GM18858 (cell line): ENCODE data around the gene ANKRD33B.
"Not testable (repeated sequence)": the region's sequence is repeated elsewhere in the genome, so short reads cannot be mapped to it uniquely, and the experiment has no call there.

ENCODE experiments used
- ATAC-seq: cut with Tn5 transposase; IDR thresholded peaks from one replicate; pipeline ENCODE4 v1.9.1; 2021; ENCODE audit not compliant: unreplicated experiment

ANKRD33B gene

GRCh38 chr5:10536931-10537579 lies 26.8 kb upstream of the ANKRD33B start:
- peak; percentile 40 for ATAC-seq

DNA sequence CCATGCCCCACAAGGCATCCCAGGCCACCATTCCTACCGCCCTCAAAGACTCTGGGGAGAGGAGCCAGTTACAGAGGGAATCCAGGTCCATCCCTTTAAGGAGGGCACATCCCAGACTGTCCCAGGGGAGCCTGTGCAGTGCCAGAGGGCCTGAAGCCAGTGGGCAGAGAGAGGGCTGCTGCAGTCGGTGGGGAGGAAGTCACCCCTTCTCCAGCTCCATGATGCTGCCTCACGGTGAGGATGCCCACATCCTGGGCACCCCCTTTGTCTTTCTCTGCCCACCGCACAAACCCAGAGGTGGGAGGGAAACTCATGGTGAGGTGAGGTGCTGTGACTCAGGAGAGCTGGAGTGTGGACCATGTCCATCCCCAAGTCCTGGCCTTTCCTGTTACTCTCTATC lies 26.2 kb upstream of the ANKRD33B start:
- ATAC-seq, result no peak

DNA sequence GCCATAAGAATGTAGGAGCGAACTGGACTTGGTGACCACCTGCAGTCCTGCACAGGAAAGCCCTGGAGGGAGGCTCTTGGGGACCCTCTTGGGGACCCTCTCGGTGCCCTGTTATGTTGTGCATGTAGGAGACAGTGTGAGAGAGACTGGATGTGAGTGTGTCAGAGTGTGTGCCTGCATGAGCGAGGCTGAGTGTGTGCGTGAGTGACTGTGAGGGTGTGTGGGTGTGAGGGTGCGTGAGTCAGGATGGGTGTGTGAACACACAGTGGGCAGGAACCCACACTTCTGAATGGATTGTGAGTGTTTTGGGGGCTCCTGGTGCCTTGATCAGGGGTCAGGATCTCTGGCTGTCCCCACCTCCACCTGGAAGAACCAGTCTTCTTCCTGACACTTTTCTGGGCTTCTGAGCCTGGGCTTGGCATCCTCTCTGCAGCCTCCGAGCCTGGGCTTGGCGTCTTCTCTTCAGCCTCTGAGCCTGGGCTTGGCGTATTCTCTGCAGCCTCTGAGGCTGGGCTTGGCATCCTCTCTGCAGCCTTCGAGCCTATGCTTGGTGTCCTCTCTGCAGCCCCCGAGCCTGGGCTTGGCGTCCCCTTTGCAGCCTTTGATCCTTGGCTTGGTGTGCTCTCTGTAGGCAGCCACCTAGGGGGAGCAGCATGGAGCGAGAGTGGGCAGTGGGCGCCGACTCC lies 25.6 kb upstream of the ANKRD33B start:
- no peak for ATAC-seq

GRCh38 chr5:10538789-10539686 lies 24.8 kb upstream of the ANKRD33B start:
- ATAC-seq, result no peak

DNA sequence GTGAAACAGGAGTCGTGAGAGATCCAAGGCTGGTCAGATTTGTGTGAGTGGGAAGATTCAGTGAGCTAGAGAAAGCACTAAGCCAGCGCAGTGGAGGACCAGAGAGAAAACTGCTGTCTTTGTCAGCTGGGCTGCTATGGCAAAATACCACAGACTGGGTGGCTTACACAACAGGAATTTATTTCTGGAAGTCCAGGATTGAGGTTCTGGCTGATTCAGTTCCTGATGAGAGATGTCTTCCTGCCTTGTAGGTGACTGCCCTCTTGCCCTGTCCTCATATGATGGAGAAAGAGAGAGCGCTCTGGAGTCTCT lies 24.2 kb upstream of the ANKRD33B start:
- ATAC-seq, result no peak

GRCh38 chr5:10540036-10540544 lies 23.8 kb upstream of the ANKRD33B start:
- no peak for ATAC-seq

- ATAC-seq, result no peak
These were observed 22.8 kb upstream of the ANKRD33B start for GRCh38 chr5:10540951-10541646.

DNA sequence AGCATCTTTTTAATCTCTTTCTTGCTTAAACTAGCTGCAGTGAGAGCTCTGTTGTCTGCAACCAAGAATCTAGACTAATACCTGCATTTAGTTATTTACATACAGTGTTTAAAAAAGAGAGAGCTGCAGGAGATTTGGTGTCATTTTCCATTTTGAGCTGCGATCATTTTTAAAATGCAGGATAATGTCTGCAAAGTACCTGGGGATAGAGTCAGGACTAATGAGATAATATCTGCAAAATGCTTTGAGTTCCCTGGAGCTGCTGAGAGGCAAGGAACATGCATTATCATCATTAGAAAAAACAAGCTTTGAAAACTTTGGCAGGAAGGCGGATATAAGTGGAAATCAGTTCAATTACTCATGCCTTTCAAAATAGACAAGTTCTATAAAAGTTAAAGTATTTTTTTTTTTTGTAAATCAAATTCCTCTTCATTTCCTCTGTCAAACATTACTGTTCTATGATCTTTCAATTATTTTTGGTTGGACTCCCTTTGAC lies 21.8 kb upstream of the ANKRD33B start:
- no peak for ATAC-seq

DNA sequence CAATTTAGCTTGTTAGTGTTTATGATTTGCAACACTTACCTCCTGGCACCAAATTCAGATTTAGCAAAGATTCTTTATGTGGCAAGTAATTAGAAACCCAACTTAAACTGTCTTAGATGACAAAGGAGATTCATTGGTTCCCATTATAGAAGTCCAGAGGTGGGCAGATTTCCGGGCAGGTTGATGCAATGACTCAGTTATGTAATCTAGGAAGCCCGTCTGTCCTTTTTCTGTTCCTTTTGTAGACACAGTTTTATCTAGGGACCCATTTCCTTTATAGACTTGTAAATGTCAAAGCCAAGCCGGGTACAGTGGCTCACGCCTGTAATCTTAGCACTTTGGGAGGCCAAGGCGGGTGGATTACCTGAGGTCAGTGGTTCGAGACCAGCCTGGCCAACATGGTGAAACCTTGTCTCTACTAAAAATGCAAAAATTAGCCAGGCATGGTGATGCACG lies 20.3 kb upstream of the ANKRD33B start:
- no peak for ATAC-seq

DNA sequence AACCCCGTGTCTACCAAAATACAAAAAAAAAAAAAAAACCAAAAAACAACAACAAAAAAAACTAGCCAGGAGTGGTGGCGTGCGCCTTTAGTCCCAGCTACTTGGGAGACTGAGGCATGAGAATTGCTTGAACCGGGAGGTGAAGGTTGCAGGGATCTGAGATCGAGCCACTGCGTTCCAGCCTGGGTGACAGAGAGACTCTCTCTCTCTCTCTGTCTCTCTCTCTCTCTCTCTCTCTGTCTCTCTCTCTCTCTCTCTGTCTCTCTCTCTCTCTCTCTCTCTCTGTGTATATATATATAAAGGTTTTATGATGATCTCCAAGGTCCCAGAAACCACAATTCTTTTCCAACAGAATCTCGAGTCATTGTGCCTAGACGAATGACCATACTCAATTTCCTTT lies 18.8 kb upstream of the ANKRD33B start:
- ATAC-seq, result no peak

DNA sequence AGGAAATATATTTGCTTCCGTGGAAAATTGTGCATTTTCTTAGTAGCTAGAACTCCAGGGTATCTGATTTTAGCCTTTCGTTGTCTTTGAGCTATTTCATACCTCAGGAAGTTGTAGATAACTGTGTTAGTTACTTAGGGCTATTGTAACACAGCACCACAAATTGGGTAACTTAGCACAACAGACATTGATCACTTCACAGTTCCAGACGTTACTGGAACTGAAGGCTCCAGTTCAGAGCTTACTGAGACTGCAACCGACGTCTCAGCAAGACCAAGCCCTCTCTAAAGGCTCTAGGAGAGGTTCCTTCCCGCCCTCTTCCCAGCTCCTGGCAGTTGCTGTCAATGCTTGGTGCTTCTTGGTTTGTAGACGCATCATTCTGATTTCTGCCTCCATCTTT lies 17.7 kb upstream of the ANKRD33B start:
- ATAC-seq, result no peak

- no peak for ATAC-seq
These were observed 15.3 kb upstream of the ANKRD33B start for GRCh38 chr5:10548418-10549122.

DNA sequence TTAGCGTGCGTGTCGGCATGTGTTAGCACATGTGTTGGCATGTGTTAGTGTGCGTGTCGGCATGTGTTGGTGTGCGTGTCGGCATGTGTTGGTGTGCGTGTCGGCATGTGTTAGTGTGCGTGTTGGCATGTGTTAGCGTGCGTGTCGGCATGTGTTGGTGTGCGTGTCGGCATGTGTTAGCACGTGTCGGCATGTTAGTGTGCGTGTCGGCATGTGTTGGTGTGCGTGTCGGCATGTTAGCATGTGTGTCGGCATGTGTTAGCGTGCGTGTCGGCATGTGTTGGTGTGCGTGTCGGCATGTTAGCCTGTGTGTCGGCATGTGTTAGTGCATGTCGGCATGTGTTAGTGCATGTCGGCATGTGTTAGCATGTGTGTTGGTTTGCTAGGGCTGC lies 14.8 kb upstream of the ANKRD33B start:
- ATAC-seq, result not testable (repeated sequence)

DNA sequence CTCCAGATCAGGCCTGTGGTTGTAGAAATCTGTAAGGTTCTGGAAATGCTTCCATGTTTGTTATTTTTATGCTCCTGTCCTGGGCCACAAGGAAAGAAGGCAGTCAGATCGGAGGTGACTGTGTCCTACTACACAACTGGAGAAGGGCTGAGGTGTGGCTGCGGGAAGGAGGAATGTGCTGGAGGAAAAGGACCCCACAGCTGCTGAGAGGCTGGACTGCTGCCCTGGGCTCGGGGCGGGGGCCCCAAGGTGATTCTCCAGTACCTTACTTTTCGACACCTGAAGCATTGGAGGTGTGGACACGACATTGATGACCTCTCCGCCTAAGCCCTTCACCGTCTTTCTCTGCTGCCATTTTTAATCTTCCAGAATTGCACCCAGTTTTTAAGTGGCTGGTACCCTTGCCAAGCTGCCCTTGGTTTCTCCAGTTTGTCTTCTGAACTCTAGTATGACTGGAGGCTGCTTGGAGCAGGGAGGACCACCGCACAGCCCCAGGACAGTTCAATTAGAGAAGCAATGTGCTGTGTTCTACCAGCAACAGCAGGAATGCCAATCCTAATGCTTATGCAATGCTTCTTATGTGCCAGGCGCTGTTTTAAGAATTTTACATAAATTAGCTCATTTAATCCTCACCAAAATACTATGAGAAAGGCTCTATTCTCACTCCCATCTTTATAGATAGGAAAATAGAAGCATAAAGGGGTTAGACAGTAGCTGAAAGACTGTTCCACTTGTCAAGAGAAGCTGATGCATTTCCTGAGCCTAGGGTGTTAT lies 13.5 kb upstream of the ANKRD33B start:
- ATAC-seq, result no peak

DNA sequence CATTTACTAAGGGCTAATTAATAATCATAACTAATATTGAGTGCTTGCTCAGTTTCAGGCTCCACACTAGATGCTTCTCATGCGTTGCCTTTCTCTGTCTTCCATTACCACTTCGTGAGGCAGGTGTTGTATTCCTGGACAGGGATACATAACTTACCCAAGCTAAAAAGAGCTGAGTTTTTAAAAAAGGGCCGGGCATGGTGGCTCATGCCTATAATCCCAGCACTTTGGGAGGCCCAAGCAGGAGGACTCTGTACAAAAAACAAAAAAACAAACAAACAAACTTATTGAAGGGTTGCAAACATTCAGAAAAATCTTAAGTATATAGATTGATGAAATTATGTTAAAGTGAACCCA lies 12.1 kb upstream of the ANKRD33B start:
- no peak for ATAC-seq

DNA sequence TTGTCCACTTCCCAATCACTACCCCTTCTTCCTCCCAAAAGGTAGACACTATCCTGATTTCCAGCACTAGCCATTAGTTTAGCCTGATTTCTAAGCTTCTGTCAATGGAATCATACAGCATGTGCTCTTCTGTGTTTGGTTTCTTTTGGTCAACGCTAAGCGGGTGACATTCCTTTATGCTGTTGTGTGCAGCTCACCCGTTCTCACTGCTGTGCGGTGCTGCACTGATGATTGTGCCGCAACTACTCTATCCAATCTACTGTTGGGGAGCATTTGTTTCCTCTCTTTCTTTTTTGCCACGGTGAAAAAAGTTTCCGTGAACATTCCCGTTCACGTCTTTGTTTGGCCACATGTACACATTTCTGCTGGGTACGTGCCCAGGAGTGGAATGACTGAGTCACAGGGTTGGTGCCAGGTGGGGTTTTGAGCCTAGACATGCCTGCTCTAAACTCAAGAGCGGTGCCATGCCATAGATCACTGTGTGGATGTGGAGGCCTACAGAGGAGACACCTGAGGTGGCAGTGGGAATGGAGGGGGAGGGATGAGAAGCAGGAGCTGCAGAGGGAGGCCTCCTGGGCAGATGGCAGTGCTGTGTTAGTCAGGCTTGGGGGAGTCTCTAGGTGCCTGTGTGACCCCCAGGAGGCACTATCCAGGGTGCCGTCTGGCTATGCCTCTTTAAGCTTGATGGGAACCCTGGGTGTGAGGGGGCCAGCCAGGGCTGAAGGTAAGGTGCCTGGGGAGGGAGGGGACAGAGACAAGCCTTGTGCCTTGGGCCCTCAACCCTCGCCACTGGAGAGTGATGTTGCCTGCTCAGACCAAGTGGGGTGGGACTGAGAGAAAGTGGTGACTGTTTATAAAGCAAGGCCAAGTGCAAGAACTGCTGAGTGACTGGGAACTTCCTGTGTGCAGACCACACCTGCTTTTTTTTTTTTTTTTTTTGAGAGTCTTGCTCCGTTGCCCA lies 11.4 kb upstream of the ANKRD33B start:
- ATAC-seq, result peak; percentile 64

GRCh38 chr5:10553476-10553875 lies 10.4 kb upstream of the ANKRD33B start:
- no peak for ATAC-seq

DNA sequence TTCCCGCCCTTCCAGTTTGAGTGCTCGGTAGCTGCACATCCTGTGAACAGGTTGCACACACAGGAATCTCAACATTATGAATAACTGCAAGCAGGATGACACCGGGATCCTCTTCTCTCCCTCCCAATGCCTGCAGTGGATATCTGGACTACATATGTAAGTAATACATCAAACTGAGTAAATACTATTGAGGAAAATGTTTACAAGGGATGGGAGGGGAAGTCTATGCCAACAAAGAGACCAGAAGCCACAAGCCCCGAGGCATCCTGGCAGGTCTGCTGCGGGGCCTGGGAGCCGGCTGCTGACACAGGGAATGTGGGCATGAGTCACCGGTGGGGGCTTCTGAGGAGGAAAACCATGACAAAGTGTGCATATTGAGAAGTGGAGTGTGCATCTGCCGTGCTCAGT lies 8.6 kb upstream of the ANKRD33B start:
- no peak for ATAC-seq
